Measurements from ENCODE around the gene EOMES.

The EOMES gene

GRCh38 chr3:27679691-27680090 is 42.4 kb downstream of the EOMES start:
- no peaks in the 10 kb centered on the region for H4K20me1 ChIP-seq (ENCODE audit: control insufficient read depth, insufficient read depth, low read depth, low read length)
- no peaks in the 10 kb centered on the region for H3K9me3 ChIP-seq (ENCODE audit: control insufficient read depth, insufficient read depth, low read length)
- H3F3A ChIP-seq (ENCODE audit: control insufficient read depth, insufficient read depth): no peaks in the 10 kb centered on the region
- no peaks in the 10 kb centered on the region for H3K79me2 ChIP-seq (ENCODE audit: control insufficient read depth, low read length)
- H3K27me3 ChIP-seq (ENCODE audit: control insufficient read depth, low read length): no peaks in the 10 kb centered on the region
- H3K4me1 ChIP-seq (ENCODE audit: control insufficient read depth, low read length): peaks cover 8% of the 10 kb centered on the region
- no peak overlapping the region for H3K4me3 ChIP-seq (ENCODE audit: low read length)
- no peak overlapping the region for H3K27ac ChIP-seq (ENCODE audit: low read depth, low read length)
- H3K4me2 ChIP-seq (ENCODE audit: low read length): no peak overlapping the region
- H3K9me2 ChIP-seq (replicated peaks; ENCODE audit: control insufficient read depth, low read length): no peaks in the 10 kb centered on the region
- H3K36me3 ChIP-seq (ENCODE audit: control insufficient read depth, low read length): no peaks in the 10 kb centered on the region
- TF ChIP-seq EZH2phosphoT487 (IDR thresholded peaks at IDR 0.05; ENCODE audit: borderline replicate concordance, low read length): no peak
- TF ChIP-seq, protein P1, sequence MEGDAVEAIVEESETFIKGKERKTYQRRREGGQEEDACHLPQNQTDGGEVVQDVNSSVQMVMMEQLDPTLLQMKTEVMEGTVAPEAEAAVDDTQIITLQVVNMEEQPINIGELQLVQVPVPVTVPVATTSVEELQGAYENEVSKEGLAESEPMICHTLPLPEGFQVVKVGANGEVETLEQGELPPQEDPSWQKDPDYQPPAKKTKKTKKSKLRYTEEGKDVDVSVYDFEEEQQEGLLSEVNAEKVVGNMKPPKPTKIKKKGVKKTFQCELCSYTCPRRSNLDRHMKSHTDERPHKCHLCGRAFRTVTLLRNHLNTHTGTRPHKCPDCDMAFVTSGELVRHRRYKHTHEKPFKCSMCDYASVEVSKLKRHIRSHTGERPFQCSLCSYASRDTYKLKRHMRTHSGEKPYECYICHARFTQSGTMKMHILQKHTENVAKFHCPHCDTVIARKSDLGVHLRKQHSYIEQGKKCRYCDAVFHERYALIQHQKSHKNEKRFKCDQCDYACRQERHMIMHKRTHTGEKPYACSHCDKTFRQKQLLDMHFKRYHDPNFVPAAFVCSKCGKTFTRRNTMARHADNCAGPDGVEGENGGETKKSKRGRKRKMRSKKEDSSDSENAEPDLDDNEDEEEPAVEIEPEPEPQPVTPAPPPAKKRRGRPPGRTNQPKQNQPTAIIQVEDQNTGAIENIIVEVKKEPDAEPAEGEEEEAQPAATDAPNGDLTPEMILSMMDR (IDR thresholded peaks at IDR 0.05; ENCODE audit: low read depth, low read length, poor library complexity, severe bottlenecking): no peak

- no peak overlapping the region for H3K27ac ChIP-seq (ENCODE audit: low read depth, low read length)
- H3K9me3 ChIP-seq (ENCODE audit: control insufficient read depth, insufficient read depth, low read length): no peaks in the 10 kb centered on the region
- no peaks in the 10 kb centered on the region for H3K36me3 ChIP-seq (ENCODE audit: control insufficient read depth, low read length)
- no peaks in the 10 kb centered on the region for H3F3A ChIP-seq (ENCODE audit: control insufficient read depth, insufficient read depth)
- no peaks in the 10 kb centered on the region for H3K79me2 ChIP-seq (ENCODE audit: control insufficient read depth, low read length)
- TF ChIP-seq, protein P1 (IDR thresholded peaks at IDR 0.05; ENCODE audit: low read depth, low read length, poor library complexity, severe bottlenecking): no peak
- TF ChIP-seq EZH2phosphoT487 (IDR thresholded peaks at IDR 0.05; ENCODE audit: borderline replicate concordance, low read length): no peak
- H3K9me2 ChIP-seq (replicated peaks; ENCODE audit: control insufficient read depth, low read length): no peaks in the 10 kb centered on the region
- no peaks in the 10 kb centered on the region for H4K20me1 ChIP-seq (ENCODE audit: control insufficient read depth, insufficient read depth, low read depth, low read length)
- no peaks in the 10 kb centered on the region for H3K27me3 ChIP-seq (ENCODE audit: control insufficient read depth, low read length)
- H3K4me1 ChIP-seq (ENCODE audit: control insufficient read depth, low read length): peaks cover 8% of the 10 kb centered on the region
- no peak overlapping the region for H3K4me2 ChIP-seq (ENCODE audit: low read length)
- H3K4me3 ChIP-seq (ENCODE audit: low read length): no peak overlapping the region
Measured at GRCh38 chr3:27678234-27678633, 43.9 kb downstream of the EOMES start.

DNA sequence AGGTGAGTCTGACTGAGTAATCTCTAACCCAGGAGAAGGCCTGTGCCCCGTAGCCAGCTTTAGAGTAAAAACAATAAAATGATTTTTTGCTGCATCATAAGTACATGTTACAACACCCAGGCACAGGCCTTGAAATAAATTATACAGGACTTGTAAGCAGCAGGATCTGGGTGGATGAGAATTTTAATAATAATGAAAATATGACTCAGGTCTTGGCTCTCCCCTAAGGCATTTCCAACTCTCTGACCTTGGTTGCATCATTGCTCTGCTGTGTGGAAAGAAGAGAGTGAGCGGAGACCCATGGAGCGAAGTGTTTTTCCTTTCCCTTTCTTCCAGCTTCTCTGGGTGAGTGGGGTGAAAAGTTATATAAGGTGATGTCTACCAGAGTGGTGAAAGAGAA is 44.6 kb downstream of the EOMES start:
- Histone ChIP-seq H3K9me3 (ENCODE audit: control insufficient read depth, insufficient read depth, low read length) (no peaks in the 10 kb centered on the region), H3K27me3 (ENCODE audit: control insufficient read depth, low read length) (no peaks in the 10 kb centered on the region), H3K4me3 (ENCODE audit: low read length) (no peak overlapping the region), H4K20me1 (ENCODE audit: control insufficient read depth, insufficient read depth, low read depth, low read length) (no peaks in the 10 kb centered on the region), H3K4me1 (ENCODE audit: control insufficient read depth, low read length) (peaks cover 8% of the 10 kb centered on the region), H3K27ac (ENCODE audit: low read depth, low read length) (no peak overlapping the region), H3K79me2 (ENCODE audit: control insufficient read depth, low read length) (no peaks in the 10 kb centered on the region), H3K36me3 (ENCODE audit: control insufficient read depth, low read length) (no peaks in the 10 kb centered on the region), H3K4me2 (ENCODE audit: low read length) (no peak overlapping the region), H3K9me2 (replicated peaks; ENCODE audit: control insufficient read depth, low read length) (no peaks in the 10 kb centered on the region), H3F3A (ENCODE audit: control insufficient read depth, insufficient read depth) (no peaks in the 10 kb centered on the region)
- TF ChIP-seq, protein P1 (IDR thresholded peaks at IDR 0.05; ENCODE audit: low read depth, low read length, poor library complexity, severe bottlenecking): no peak
- TF ChIP-seq EZH2phosphoT487 (IDR thresholded peaks at IDR 0.05; ENCODE audit: borderline replicate concordance, low read length): no peak

DNA sequence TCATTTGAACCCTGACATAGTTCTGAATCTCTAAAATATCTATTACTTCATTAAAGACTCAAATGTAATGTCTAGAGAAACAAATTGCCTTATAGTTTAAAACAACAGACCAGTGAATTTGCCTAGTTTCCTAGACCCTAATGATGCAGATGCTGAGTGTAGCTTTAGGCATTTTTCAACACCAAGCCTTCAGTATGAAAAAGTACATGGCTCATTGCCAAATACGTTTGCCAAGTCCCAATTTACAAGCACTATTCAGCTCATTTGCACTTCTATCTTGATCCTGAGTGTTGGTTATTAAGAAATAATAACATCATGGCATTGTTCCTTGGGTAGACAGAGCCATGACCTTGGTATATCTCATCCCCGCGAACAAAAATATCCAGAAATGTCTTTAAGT is 46.8 kb downstream of the EOMES start:
- TF ChIP-seq, protein P1 (IDR thresholded peaks at IDR 0.05; ENCODE audit: low read depth, low read length, poor library complexity, severe bottlenecking): no peak
- no peak for TF ChIP-seq EZH2phosphoT487 (IDR thresholded peaks at IDR 0.05; ENCODE audit: borderline replicate concordance, low read length)
- H3K36me3 ChIP-seq (ENCODE audit: control insufficient read depth, low read length): no peaks in the 10 kb centered on the region
- no peaks in the 10 kb centered on the region for H4K20me1 ChIP-seq (ENCODE audit: control insufficient read depth, insufficient read depth, low read depth, low read length)
- no peaks in the 10 kb centered on the region for H3K4me1 ChIP-seq (ENCODE audit: control insufficient read depth, low read length)
- no peaks in the 10 kb centered on the region for H3F3A ChIP-seq (ENCODE audit: control insufficient read depth, insufficient read depth)
- H3K27me3 ChIP-seq (ENCODE audit: control insufficient read depth, low read length): no peaks in the 10 kb centered on the region
- H3K79me2 ChIP-seq (ENCODE audit: control insufficient read depth, low read length): no peaks in the 10 kb centered on the region
- H3K4me3 ChIP-seq (ENCODE audit: low read length): no peak overlapping the region
- no peak overlapping the region for H3K27ac ChIP-seq (ENCODE audit: low read depth, low read length)
- H3K4me2 ChIP-seq (ENCODE audit: low read length): no peak overlapping the region
- H3K9me2 ChIP-seq (replicated peaks; ENCODE audit: control insufficient read depth, low read length): no peaks in the 10 kb centered on the region
- no peaks in the 10 kb centered on the region for H3K9me3 ChIP-seq (ENCODE audit: control insufficient read depth, insufficient read depth, low read length)

Measured in DOHH2 (cell line).